Activated T-cell treated with anti-CD3 and anti-CD28 coated beads, Interleukin-2, amount 50 U/mL, for 4 hours (primary cell): ENCODE data around the gene GKN1. TPM values are rescaled to one million over a fixed set of nuclear protein-coding genes. Genes with fewer than 3 reads are reported as not detected.

ENCODE experiments used
- ATAC-seq, 2 donors: fragments of 200-7000 bp; cut with Tn5 transposase; one replicate each; pipeline ENCODE4 v1.10.0; 2021
- DNase-seq: peaks from one replicate; pipeline ENCODE4 v3.0.0-alpha.2; 2020
- H3K27me3 Mint-ChIP-seq: one replicate; pipeline ENCODE4 v1.8.0; 2021; ENCODE audit warnings: low read depth, mixed read lengths
- H3K36me3 Mint-ChIP-seq: one replicate; pipeline ENCODE4 v1.8.0; 2022; ENCODE audit warnings: mixed read lengths; ENCODE audit not compliant: insufficient read depth
- H3K4me1 Mint-ChIP-seq: one replicate; pipeline ENCODE4 v1.8.0; 2021; ENCODE audit warnings: low read depth, mixed read lengths
- H3K4me3 Mint-ChIP-seq: one replicate; pipeline ENCODE4 v1.8.0; 2021; ENCODE audit warnings: mild to moderate bottlenecking, moderate library complexity, mixed read lengths
- H3K9me3 Mint-ChIP-seq: one replicate; pipeline ENCODE4 v1.8.0; 2021; ENCODE audit warnings: mixed read lengths
- total RNA-seq, 3 donors: library from RNA; stranded (reverse); gene quantifications; one replicate each; pipeline ENCODE4 v1.2.1, GENCODE V29; 2021

Gene GKN1
- total RNA-seq, 3 donors from 2014 or later, result not detected

DNA sequence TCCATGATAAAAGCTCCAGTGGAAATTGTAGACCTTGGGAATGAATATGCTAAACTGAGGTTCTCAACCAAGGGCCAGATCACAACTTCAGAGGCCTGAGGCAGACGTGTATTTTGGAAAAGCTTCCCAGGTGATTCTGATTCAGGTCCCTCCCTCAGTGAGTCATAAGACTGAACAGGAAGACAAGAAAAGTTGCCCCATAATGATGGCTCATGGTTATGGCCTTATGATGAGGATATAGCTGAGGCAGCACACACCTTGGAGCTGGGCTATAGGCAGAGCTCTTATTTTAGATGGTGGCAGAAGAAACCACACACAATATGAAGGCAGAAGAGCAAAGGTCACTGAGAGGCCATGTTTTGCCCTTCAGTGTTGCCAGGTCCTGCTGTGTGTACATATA, 48.1 kb downstream of the GKN1 start:
- ATAC-seq (peak in 1 of 2 donors; percentile 23), DNase-seq (no peak)
- H3K27me3 Mint-ChIP-seq, result peaks cover 41% of the 10 kb centered on the region
- H3K4me1 Mint-ChIP-seq, result no peaks in the 10 kb centered on the region
- no peaks in the 10 kb centered on the region for H3K36me3 Mint-ChIP-seq
- no peak overlapping the region for H3K4me3 Mint-ChIP-seq
- no peaks in the 10 kb centered on the region for H3K9me3 Mint-ChIP-seq

- H3K36me3 Mint-ChIP-seq, result no peaks in the 10 kb centered on the region
- DNase-seq, result no peak
- no peak overlapping the region for H3K4me3 Mint-ChIP-seq
- peaks cover 3% of the 10 kb centered on the region for H3K9me3 Mint-ChIP-seq
- H3K27me3 Mint-ChIP-seq, result peaks cover 37% of the 10 kb centered on the region
- no peak for ATAC-seq
- no peaks in the 10 kb centered on the region for H3K4me1 Mint-ChIP-seq
These were observed 48.8 kb downstream of the GKN1 start for GRCh38 chr2:69023236-69023635.

DNA sequence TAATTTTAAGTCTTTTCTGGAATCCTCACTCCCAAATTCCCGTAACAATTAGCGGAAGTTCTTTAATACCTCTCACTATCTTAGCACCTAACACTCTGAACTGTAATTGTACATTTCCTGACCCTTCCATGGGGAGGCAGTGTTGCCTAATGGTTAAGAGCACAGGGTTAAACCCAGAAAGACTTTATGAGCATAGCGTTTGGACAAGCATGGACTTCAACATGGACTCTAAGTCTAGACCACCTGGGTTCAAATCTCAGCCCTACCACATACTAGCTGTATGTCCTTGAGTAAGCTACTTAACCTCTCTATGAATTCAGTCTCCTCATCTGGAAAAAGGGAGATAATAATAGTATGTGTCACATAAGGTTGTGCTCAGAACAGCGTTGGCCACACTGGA, 51.6 kb downstream of the GKN1 start:
- Mint-ChIP-seq H3K36me3 (no peaks in the 10 kb centered on the region), H3K4me1 (no peaks in the 10 kb centered on the region), H3K9me3 (peaks cover 3% of the 10 kb centered on the region), H3K27me3 (peaks cover 27% of the 10 kb centered on the region), H3K4me3 (no peak overlapping the region)
- ATAC-seq (peak in 1 of 2 donors; percentile 38), DNase-seq (no peak)

DNA sequence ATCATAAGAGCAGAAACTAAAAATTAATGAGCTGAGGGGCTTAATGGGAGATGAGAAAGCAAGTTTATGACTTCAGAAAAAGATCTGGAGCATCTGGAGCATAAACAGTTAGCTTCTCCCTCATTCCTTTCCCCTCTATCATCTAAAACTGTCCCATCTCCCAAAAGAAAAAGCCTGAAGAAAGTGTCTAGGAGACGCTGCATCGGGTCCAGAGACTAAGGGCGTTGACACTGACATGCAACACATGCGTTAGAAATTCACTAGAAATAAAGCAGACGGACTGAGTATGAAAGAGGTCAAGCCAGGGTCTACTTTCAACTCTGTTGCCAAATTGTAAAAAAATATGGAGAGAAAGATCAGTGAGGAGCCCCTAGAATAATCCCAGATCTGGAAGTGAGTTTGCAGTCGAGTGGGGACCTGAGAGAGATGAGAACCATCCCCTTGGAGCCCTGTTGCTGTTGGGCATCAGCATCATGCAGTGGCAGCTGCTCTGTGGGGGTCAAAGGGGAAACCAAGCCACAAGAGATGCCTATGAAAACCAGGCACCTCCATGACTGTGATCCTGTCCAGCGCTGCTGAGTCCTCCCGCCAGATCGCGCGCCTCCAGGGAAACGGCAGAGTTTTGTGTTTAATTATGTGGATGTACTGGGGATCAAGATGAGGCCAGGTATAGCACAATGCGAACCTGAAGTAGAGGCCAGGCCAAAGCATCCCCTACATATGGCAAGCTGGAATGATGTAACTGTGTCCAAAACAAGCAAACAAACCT, 52.4 kb downstream of the GKN1 start:
- H3K27me3 Mint-ChIP-seq, result peaks cover 22% of the 10 kb centered on the region
- no peak overlapping the region for H3K4me3 Mint-ChIP-seq
- H3K4me1 Mint-ChIP-seq, result no peaks in the 10 kb centered on the region
- peaks cover 3% of the 10 kb centered on the region for H3K9me3 Mint-ChIP-seq
- H3K36me3 Mint-ChIP-seq, result no peaks in the 10 kb centered on the region
- no peak for DNase-seq
- no peak for ATAC-seq

Other genes starting within 250 kb of the GKN1 start
- 10 to 100 TPM; 48.6 to 55.7 (median 52.1) TPM for gene ARHGAP25, start 239.8 kb upstream of the GKN1 start, total RNA-seq
- not detected for gene BMP10, start 103.2 kb upstream of the GKN1 start, total RNA-seq
- not detected for gene GKN2, start 21.7 kb upstream of the GKN1 start, total RNA-seq
- gene ANTXR1, start 38.5 kb downstream of the GKN1 start, total RNA-seq, result under 1 TPM; 0.40 to 0.79 (median 0.43) TPM